SK-N-MC (cell line): ENCODE results near the gene CEP192.

Experiments used
- EZH2 ChIP-seq: fragments of 200-600 bp; sonication (generic); IDR thresholded peaks from one replicate; pipeline ENCODE4 v1.6.1; 2017; ENCODE audit warnings: antibody characterized with exemption
- FOXP2 ChIP-seq: optimal IDR thresholded peaks from 2 replicates; pipeline ENCODE3; 2011; ENCODE audit warnings: mild to moderate bottlenecking, moderate library complexity; ENCODE audit not compliant: insufficient read depth; ENCODE audit errors: extremely low read length, control extremely low read depth
- POLR2AphosphoS5 ChIP-seq: IDR thresholded peaks from 2 replicates; pipeline ENCODE4 v1.6.1; 2012; ENCODE audit warnings: mild to moderate bottlenecking, low read depth, low read length, borderline replicate concordance

DNA sequence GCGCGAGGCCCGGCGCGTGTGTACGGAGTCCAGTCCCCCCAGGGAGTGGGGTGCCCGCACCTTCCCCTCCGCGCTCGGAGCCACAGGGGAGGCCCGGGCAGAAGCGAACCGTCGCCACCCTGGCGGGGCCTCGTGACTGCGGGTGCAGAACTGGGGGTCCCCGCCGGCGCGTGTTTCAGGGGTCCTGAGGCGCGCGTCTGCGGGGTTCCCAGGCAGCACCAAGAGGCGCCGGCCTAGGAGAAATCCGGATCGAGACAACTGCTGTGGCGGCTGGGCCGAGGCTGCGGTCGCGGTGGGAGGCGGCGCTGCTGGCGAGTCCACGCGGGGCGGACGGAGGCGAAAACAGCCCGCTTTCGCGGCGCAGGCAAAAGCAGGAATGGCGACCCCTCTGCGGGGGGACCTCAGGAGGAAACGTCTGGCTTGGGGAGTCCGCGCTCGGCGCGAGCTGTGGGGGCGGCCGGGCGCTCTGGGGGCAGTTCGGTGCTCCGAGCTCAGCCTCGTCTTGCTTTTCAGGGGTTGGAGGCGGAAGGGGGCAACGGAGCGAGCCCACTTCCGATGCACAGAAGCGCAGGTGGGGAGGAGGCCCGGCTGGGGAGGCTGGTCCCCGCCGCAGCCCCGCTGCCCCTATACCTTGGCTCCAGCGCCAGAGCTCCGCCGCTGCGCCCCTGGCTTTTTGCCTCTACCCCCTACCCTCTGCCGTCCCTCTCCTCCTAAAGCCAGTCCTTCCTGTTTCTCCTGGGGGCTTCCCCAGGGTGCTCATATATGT lies 145.9 kb downstream of the CEP192 start:
- TF ChIP-seq POLR2AphosphoS5 = no peak
- no peak for TF ChIP-seq EZH2
- no peak for TF ChIP-seq FOXP2
